ENCODE results near the gene KPNA5. TPM values are rescaled to one million over a fixed set of nuclear protein-coding genes. Genes with fewer than 3 reads are reported as not detected.
"Not testable (repeated sequence)": the region's sequence is repeated elsewhere in the genome, so short reads cannot be mapped to it uniquely, and the experiment has no call there.

Gene KPNA5
- total RNA-seq, 1 donor, result 11.2 TPM

- H3K4me2 ChIP-seq (ENCODE audit: insufficient read depth, low read length), result no peak overlapping the region
- H3K79me2 ChIP-seq (ENCODE audit: insufficient read depth, low read length), result peaks cover 41% of the 10 kb centered on the region
- DNase-seq (ENCODE audit: insufficient read length, low spot score, missing footprints), result no peak
Measured at GRCh38 chr6:116685437-116685993, 4.5 kb downstream of the KPNA5 start.

DNA sequence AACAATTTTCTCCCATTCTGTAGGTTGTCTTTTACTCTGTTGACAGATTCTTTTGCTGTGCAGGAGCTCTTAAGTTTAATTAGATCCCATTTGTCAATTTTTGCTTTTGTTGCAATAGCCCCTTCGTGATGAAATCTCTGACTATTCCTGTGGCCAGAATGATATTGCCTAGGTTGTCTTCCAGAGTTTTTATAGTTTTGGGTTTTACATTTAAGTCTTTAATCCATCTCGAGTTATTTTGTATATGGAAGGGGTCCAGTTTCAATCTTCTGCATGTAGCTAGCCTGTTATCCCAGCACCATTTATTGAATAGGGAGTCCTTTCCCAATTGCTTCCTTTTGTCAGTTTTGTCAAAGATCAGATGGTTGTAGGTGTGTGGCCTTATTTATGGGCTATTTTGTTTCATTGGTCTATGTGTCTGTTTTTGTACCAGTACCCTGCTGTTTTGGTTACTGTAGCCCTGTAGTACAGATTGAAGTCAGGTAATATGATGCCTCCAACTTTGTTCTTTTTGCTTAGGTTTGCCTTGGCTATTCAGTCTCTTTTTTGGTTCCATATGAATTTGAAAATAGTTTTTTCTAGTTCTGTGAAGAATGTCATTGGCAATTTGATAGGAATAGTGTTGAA is 5.6 kb downstream of the KPNA5 start:
- H4K20me1 ChIP-seq (ENCODE audit: insufficient read depth, low read length); H2AFZ ChIP-seq (ENCODE audit: low read length); H3K36me3 ChIP-seq (ENCODE audit: insufficient read depth, low read length); DNase-seq (ENCODE audit: insufficient read length, low spot score, missing footprints); H3K9me3 ChIP-seq (ENCODE audit: low read depth, low read length); H3K4me3 ChIP-seq (ENCODE audit: insufficient read depth, low read length); H3K27me3 ChIP-seq (ENCODE audit: insufficient read depth, low read length); H3K4me2 ChIP-seq (ENCODE audit: insufficient read depth, low read length); H3K27ac ChIP-seq (ENCODE audit: low read depth, low read length); H3K4me1 ChIP-seq (ENCODE audit: insufficient read depth, low read length): not testable (repeated sequence)
- peaks cover 36% of the 10 kb centered on the region for H3K79me2 ChIP-seq (ENCODE audit: insufficient read depth, low read length)

More at GRCh38 chr6:116685437-116685993, 4.5 kb downstream of the KPNA5 start:
- Histone ChIP-seq H2AFZ (ENCODE audit: low read length) (no peak overlapping the region), H3K4me3 (ENCODE audit: insufficient read depth, low read length) (no peak overlapping the region), H3K27ac (ENCODE audit: low read depth, low read length) (no peak overlapping the region), H3K36me3 (ENCODE audit: insufficient read depth, low read length) (no peaks in the 10 kb centered on the region), H3K9me3 (ENCODE audit: low read depth, low read length) (no peaks in the 10 kb centered on the region), H3K4me1 (ENCODE audit: insufficient read depth, low read length) (peaks cover 6% of the 10 kb centered on the region), H3K27me3 (ENCODE audit: insufficient read depth, low read length) (no peaks in the 10 kb centered on the region), H4K20me1 (ENCODE audit: insufficient read depth, low read length) (no peaks in the 10 kb centered on the region)
- TF ChIP-seq, protein P1, sequence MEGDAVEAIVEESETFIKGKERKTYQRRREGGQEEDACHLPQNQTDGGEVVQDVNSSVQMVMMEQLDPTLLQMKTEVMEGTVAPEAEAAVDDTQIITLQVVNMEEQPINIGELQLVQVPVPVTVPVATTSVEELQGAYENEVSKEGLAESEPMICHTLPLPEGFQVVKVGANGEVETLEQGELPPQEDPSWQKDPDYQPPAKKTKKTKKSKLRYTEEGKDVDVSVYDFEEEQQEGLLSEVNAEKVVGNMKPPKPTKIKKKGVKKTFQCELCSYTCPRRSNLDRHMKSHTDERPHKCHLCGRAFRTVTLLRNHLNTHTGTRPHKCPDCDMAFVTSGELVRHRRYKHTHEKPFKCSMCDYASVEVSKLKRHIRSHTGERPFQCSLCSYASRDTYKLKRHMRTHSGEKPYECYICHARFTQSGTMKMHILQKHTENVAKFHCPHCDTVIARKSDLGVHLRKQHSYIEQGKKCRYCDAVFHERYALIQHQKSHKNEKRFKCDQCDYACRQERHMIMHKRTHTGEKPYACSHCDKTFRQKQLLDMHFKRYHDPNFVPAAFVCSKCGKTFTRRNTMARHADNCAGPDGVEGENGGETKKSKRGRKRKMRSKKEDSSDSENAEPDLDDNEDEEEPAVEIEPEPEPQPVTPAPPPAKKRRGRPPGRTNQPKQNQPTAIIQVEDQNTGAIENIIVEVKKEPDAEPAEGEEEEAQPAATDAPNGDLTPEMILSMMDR (IDR thresholded peaks at IDR 0.05; ENCODE audit: extremely low read depth, low read depth, low read length), result no peak

- H3K4me1 ChIP-seq (ENCODE audit: insufficient read depth, low read length), result no peaks in the 10 kb centered on the region
- H3K27ac ChIP-seq (ENCODE audit: low read depth, low read length), result no peak overlapping the region
- TF ChIP-seq, protein P1 (IDR thresholded peaks at IDR 0.05; ENCODE audit: extremely low read depth, low read depth, low read length), result no peak
- no peak overlapping the region for H3K4me2 ChIP-seq (ENCODE audit: insufficient read depth, low read length)
- no peak overlapping the region for H2AFZ ChIP-seq (ENCODE audit: low read length)
- DNase-seq (ENCODE audit: insufficient read length, low spot score, missing footprints), result no peak
- peaks cover 14% of the 10 kb centered on the region for H3K79me2 ChIP-seq (ENCODE audit: insufficient read depth, low read length)
- H3K36me3 ChIP-seq (ENCODE audit: insufficient read depth, low read length), result peaks cover 3% of the 10 kb centered on the region
- H4K20me1 ChIP-seq (ENCODE audit: insufficient read depth, low read length), result no peaks in the 10 kb centered on the region
- no peak overlapping the region for H3K4me3 ChIP-seq (ENCODE audit: insufficient read depth, low read length)
- H3K9me3 ChIP-seq (ENCODE audit: low read depth, low read length), result no peaks in the 10 kb centered on the region
- H3K27me3 ChIP-seq (ENCODE audit: insufficient read depth, low read length), result no peaks in the 10 kb centered on the region
Measured at GRCh38 chr6:116691154-116691553, 10.1 kb downstream of the KPNA5 start.

DNA sequence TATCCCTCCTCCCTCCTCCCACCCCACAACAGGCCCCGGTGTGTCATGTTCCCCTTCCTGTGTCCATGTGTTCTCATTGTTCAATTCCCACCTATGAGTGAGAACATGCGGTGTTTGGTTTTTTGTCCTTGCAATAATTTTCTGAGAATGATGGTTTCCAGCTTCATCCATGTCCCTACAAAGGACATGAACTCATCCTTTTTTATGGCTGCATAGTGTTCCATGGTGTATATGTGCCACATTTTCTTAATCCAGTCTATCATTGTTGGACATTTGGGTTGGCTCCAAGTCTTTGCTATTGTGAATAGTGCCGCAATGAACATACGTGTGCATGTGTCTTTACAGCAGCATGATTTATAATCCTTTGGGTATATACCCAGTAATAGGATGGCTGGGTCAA is 11.9 kb downstream of the KPNA5 start:
- not testable (repeated sequence) for H4K20me1 ChIP-seq (ENCODE audit: insufficient read depth, low read length); H3K27ac ChIP-seq (ENCODE audit: low read depth, low read length); H3K27me3 ChIP-seq (ENCODE audit: insufficient read depth, low read length); H2AFZ ChIP-seq (ENCODE audit: low read length); DNase-seq (ENCODE audit: insufficient read length, low spot score, missing footprints); H3K36me3 ChIP-seq (ENCODE audit: insufficient read depth, low read length); H3K4me1 ChIP-seq (ENCODE audit: insufficient read depth, low read length); H3K4me2 ChIP-seq (ENCODE audit: insufficient read depth, low read length); H3K9me3 ChIP-seq (ENCODE audit: low read depth, low read length); H3K79me2 ChIP-seq (ENCODE audit: insufficient read depth, low read length); H3K4me3 ChIP-seq (ENCODE audit: insufficient read depth, low read length)

- not testable (repeated sequence) for DNase-seq (ENCODE audit: insufficient read length, low spot score, missing footprints); H4K20me1 ChIP-seq (ENCODE audit: insufficient read depth, low read length); H3K27ac ChIP-seq (ENCODE audit: low read depth, low read length); H3K4me1 ChIP-seq (ENCODE audit: insufficient read depth, low read length); H3K27me3 ChIP-seq (ENCODE audit: insufficient read depth, low read length); H2AFZ ChIP-seq (ENCODE audit: low read length); H3K9me3 ChIP-seq (ENCODE audit: low read depth, low read length); H3K79me2 ChIP-seq (ENCODE audit: insufficient read depth, low read length); H3K36me3 ChIP-seq (ENCODE audit: insufficient read depth, low read length); H3K4me3 ChIP-seq (ENCODE audit: insufficient read depth, low read length); H3K4me2 ChIP-seq (ENCODE audit: insufficient read depth, low read length)
Measured at GRCh38 chr6:116693275-116693674, 12.3 kb downstream of the KPNA5 start.
